GM12864 (cell line): Measurements from ENCODE around the gene NFKB1.
"Not testable (repeated sequence)": the region's sequence is repeated elsewhere in the genome, so short reads cannot be mapped to it uniquely, and the experiment has no call there.

Experiments used
- DNase-seq: peaks from one replicate; pipeline ENCODE4 v3.0.0-alpha.2; 2011; ENCODE audit warnings: low read depth
- H3K4me3 ChIP-seq: 2 replicates; pipeline ENCODE4 v1.5.1; 2011; ENCODE audit warnings: mild to moderate bottlenecking, low read depth, low read length, control low read depth
- CTCF ChIP-seq: IDR thresholded peaks from 2 replicates; pipeline ENCODE4 v1.5.1; 2011; ENCODE audit warnings: low read depth, mild to moderate bottlenecking, moderate library complexity, low read length, control low read depth, inconsistent platforms; ENCODE audit errors: missing control alignments

Gene NFKB1

GRCh38 chr4:102466298-102466697 is 34.9 kb upstream of the NFKB1 start:
- TF ChIP-seq CTCF: no peak
- DNase-seq: no peak

GRCh38 chr4:102469806-102470205 is 31.4 kb upstream of the NFKB1 start:
- TF ChIP-seq CTCF: no peak
- H3K4me3 ChIP-seq: no peak overlapping the region
- DNase-seq: no peak

More at GRCh38 chr4:102466298-102466697, 34.9 kb upstream of the NFKB1 start:
- H3K4me3 ChIP-seq: no peak overlapping the region

DNA sequence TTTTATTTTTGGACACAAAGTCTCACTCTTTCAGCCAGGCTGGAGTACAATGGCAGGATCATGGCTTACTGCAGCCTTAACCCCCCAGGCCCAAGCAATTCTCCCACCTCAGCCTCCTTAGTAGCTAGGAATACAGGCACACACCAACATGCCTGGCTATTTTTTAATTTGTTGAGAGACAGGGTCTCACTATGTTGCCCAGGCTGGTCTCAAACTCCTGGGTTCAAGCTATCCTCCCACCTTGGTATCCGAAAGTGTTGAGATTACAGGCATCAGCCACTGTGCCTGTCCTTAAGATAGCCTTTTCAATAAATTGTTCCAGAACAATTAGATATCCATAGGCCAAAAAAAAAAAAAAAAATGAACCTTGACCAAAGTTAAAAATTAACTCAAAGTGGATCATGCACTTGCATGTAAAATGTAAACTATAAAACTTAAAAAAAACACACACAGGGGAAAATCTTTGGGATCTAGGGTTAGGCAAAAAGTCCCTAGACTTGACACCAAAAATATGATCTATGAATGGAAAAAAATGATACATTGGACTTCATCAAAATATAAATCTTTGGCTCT is 28.6 kb upstream of the NFKB1 start:
- TF ChIP-seq CTCF: no peak
- H3K4me3 ChIP-seq: no peak overlapping the region
- DNase-seq: no peak

- TF ChIP-seq CTCF: no peak
- DNase-seq: no peak
- no peak overlapping the region for H3K4me3 ChIP-seq
These were observed 27.7 kb upstream of the NFKB1 start for GRCh38 chr4:102473476-102473875.

- TF ChIP-seq CTCF: no peak
- no peak for DNase-seq
- H3K4me3 ChIP-seq: no peak overlapping the region
These were observed 26.2 kb upstream of the NFKB1 start for GRCh38 chr4:102474736-102475504.

GRCh38 chr4:102477657-102478056 is 23.5 kb upstream of the NFKB1 start:
- H3K4me3 ChIP-seq: no peak overlapping the region
- no peak for DNase-seq
- TF ChIP-seq CTCF: no peak

DNA sequence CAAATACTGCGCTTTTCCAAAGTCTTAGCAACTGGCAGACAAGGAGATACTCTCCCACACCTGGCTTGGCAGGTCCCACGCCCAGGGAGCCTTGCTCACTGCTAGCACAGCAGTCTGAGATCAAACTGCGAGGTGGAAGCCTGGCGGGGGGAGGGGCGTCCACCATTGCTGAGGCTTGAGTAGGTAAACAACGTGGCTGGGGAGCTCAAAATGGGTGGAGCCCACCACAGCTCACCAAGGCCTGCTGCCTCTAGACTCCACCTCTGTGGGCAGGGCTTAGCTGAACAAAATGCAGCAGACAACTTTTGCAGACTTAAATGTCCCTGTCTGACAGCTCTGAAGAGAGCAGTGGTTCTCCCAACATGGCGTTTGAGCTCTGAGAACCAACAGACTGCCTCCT is 23.0 kb upstream of the NFKB1 start:
- H3K4me3 ChIP-seq: no peak overlapping the region
- DNase-seq: no peak
- no peak for TF ChIP-seq CTCF

DNA sequence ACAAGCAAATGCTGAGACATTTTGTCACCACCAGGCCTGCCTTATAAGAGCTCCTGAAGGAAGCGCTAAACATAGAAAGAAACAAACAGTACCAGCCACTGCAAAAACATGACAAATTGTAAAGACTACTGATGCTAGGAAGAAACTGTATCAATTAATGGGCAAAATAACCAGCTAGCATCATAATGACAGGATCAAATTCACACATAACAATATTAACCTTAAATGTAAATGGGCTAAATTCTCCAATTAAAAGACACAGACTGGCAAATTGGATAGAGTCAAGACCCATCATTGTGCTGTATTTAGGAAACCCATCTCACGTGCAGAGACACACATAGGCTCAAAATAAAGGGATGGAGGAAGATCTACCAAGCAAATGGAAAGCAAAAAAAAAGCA is 21.3 kb upstream of the NFKB1 start:
- not testable (repeated sequence) for H3K4me3 ChIP-seq, DNase-seq
